ENCODE measurements around the gene TMEM238L. TPM values are rescaled to one million over a fixed set of nuclear protein-coding genes. Genes with fewer than 3 reads are reported as not detected.
A peak's percentile ranks its signal among the peaks of the same experiment; 100 is the strongest.
"Not testable (repeated sequence)": the region's sequence is repeated elsewhere in the genome, so short reads cannot be mapped to it uniquely, and the experiment has no call there.

The TMEM238L gene
- 1 to 10 TPM in 1 of 8 experiments, under 1 TPM in 2, not detected in 5; 0.19 to 1.1 (median 0.59) TPM for total RNA-seq

- Histone ChIP-seq H3K4me1 (replicated peaks in 1 of 2) (no peaks in the 10 kb centered on the region), H3K4me3 (no peak within 1 kb of the TSS), H3K27ac (no peak within 1 kb of the TSS)
- in situ Hi-C loops (cut with MboI; ENCODE audit: low pct_unique_long_range_greater_than_20kb in 2 of 9, low sequenced_read_pairs in 9 of 9, unreplicated experiment in 9 of 9) = no loop called here
- WGBS, 10 experiments = 22 to 100% (median 67%) methylated on average over 1 to 7 of the region's 16 CpGs; no CpG with 5 or more reads in 3 of the 10 experiments
- peak in 3 of 8 experiments; percentile 51 to 73 (median 60) for ATAC-seq (replicated peaks in 6 of 8)
These were observed at the start of gene TMEM238L for GRCh38 chr17:10803830-10804475. TSS of gene TMEM238L (minus strand) at chr17:10804099. CDS start at chr17:10803963, 136 bp downstream.

DNA sequence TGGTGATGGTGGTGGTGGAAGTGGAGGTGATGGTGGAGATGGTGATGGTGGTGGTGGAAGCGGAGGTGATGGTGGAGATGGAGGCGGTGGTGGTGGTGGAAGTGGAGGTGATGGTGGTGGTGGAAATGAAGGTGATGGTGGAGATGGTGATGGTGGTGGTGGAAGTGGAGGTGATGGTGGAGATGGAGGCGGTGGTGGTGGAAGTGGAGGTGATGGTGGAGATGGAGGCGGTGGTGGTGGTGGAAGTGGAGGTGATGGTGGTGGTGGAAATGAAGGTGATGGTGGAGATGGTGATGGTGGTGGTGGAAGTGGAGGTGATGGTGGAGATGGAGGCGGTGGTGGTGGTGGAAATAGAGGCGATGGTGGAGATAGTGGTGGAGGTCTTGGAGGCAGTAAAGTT lies 42.7 kb upstream of the TMEM238L start:
- WGBS, 10 experiments = 39 to 93% (median 69%) methylated on average over 2 to 5 of the region's 6 CpGs; no CpG with 5 or more reads in 4 of the 10 experiments
- not testable (repeated sequence) for ATAC-seq (replicated peaks in 6 of 8); H3K4me3 ChIP-seq; H3K27ac ChIP-seq; H3K4me1 ChIP-seq (replicated peaks in 1 of 2)
- in situ Hi-C loops (cut with MboI; ENCODE audit: low pct_unique_long_range_greater_than_20kb in 2 of 9, low sequenced_read_pairs in 9 of 9, unreplicated experiment in 9 of 9) = loop anchor here in 5 of 9 experiments (10.0 to 25.0 kb wide), 3 partner anchors 102 to 112 kb away; partner anchors contain the start of gene TMEM220 (in 4 of the 5)

DNA sequence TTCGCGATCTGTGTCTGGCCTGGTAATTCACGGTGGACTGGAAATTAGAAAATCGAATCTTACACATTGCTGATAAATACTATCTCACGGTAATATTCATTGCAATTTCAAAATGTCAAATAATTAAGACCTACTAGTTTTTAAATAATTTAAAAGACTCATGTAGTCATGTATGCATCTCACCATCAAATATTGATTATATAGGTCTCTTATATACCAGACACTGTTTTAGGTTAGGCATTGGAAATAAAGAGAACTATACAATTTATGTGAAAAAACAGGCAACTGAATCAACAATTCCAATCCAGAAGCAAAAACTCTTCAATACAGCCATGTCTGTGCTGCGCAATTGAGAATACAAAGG lies 41.5 kb upstream of the TMEM238L start:
- Histone ChIP-seq H3K4me3 (peak overlapping the region in 2 of 5 donors; percentile 39 to 48), H3K27ac (no peak overlapping the region), H3K4me1 (replicated peaks in 1 of 2) (peaks cover 0 to 8% of the 10 kb centered on the region in 2 donors)
- ATAC-seq (replicated peaks in 6 of 8) = no peak
- in situ Hi-C loops (cut with MboI; ENCODE audit: low pct_unique_long_range_greater_than_20kb in 2 of 9, low sequenced_read_pairs in 9 of 9, unreplicated experiment in 9 of 9) = loop anchor here in 5 of 9 experiments (10.0 to 25.0 kb wide), 3 partner anchors 101 to 111 kb away; partner anchors contain the start of gene TMEM220 (in 4 of the 5)
- 0 to 25% (median 10%) methylated on average over 1 to 6 of the region's 6 CpGs; no CpG with 5 or more reads in 2 of the 10 experiments for WGBS, 10 experiments

DNA sequence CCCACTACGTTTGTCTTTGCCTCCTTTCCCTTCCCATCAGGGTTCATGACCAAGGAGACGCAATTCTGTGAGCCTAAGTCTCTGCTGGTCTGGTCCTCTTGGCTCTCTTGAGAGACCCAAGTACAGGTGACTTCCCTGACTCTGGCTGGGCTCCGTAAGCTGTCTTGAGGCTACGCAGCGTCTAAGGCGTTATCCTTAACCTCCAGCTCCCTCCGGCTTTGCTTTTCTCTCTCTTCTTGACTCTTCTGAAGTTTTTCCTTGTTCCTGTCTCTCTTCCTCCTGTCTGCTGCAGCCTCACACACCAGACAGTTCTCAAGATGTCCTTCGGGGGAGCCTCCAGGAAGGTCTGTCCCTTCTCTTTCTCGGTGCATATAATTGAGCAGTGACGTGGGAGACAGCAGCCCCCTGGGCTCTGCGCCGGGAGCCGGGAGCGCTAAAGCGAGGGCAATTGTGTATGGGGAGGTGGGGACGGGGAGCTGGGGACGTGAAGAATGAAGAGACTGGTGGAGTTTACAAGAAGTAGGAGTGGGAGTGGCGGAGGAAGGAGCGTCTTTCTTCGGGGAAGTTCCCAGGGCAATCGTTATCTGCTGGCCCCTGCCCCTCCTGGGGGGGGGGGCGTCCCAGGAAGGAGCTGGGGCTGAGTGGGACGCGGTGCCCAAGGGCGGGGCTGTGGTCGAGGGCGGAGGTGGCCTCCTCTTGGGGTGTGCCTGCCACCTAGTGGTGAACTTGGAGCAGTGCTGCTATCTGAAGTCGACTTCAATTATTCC lies 40.9 kb upstream of the TMEM238L start:
- Histone ChIP-seq H3K4me3 (peak overlapping the region; percentile 29 to 48 (median 39)), H3K4me1 (replicated peaks in 1 of 2) (peaks cover 0 to 8% of the 10 kb centered on the region in 2 donors), H3K27ac (no peak overlapping the region)
- in situ Hi-C loops (cut with MboI; ENCODE audit: low pct_unique_long_range_greater_than_20kb in 2 of 9, low sequenced_read_pairs in 9 of 9, unreplicated experiment in 9 of 9) = loop anchor here in 6 of 9 experiments (5.0 to 25.0 kb wide), 4 partner anchors 93 to 110 kb away; partner anchors contain the start of gene TMEM220 (in 4 of the 6)
- 0 to 31% (median 4%) methylated on average over 2 to 14 of the region's 28 CpGs; no CpG with 5 or more reads in 4 of the 10 experiments for WGBS, 10 experiments
- peak; percentile 79 to 97 (median 95) for ATAC-seq (replicated peaks in 6 of 8)

DNA sequence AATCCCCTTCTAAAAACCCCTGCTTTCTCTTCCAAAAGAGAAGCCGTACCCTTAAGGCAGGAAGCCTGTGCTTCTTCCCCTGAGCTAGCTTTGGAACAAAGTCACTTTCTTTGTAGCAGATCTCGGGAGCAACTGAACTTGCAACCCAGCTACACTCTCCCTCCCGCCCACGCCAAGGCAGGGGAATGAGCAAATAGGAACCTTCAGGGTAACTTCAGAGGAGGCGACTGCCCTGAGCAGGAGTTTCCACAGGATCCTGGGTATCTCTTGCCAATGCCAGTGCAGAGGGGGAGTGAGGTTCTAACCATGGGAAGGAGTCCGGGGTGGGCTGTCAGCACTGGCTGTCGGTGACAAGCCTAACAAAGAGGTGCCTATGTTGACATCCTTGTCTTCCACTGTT lies 39.9 kb upstream of the TMEM238L start:
- 0 to 100% (median 70%) methylated on average over 1 to 4 of the region's 7 CpGs; no CpG with 5 or more reads in 3 of the 10 experiments for WGBS, 10 experiments
- Histone ChIP-seq H3K4me3 (no peak overlapping the region), H3K27ac (no peak overlapping the region), H3K4me1 (replicated peaks in 1 of 2) (peaks cover 0 to 8% of the 10 kb centered on the region in 2 donors)
- peak in 1 of 8 experiments; percentile 27 for ATAC-seq (replicated peaks in 6 of 8)
- in situ Hi-C loops (cut with MboI; ENCODE audit: low pct_unique_long_range_greater_than_20kb in 2 of 9, low sequenced_read_pairs in 9 of 9, unreplicated experiment in 9 of 9) = loop anchor here in 6 of 9 experiments (5.0 to 25.0 kb wide), 4 partner anchors 92 to 109 kb away; partner anchors contain the start of gene TMEM220 (in 4 of the 6)

DNA sequence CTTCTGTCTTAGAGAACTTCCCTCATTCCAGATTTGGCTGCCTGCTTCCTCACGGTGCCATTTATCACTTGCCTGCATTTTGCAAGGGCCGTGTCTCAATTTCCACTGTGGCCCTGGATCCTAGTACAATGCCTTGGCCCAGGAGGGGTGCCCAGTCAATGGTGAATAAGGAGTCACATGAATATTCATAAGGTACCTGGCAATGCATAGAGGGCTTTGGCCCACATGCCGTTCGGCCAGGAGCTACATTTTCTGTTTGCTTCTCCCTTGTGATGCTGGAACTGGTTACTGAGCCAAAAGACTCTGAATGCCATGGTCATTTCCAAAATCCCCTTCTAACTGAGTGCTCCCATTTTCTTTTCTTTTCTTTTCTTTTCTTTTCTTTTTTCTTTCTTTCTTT lies 38.8 kb upstream of the TMEM238L start:
- no peak for ATAC-seq (replicated peaks in 6 of 8)
- in situ Hi-C loops (cut with MboI; ENCODE audit: low pct_unique_long_range_greater_than_20kb in 2 of 9, low sequenced_read_pairs in 9 of 9, unreplicated experiment in 9 of 9) = loop anchor here in 6 of 9 experiments (5.0 to 25.0 kb wide), 4 partner anchors 90 to 108 kb away; partner anchors contain the start of gene TMEM220 (in 4 of the 6)
- Histone ChIP-seq H3K4me1 (replicated peaks in 1 of 2) (peaks cover 0 to 11% of the 10 kb centered on the region in 2 donors), H3K27ac (no peak overlapping the region), H3K4me3 (no peak overlapping the region)
- 6 to 67% (median 45%) methylated on average over 1 to 4 of the region's 4 CpGs; no CpG with 5 or more reads in 3 of the 10 experiments for WGBS, 10 experiments

GRCh38 chr17:10838682-10839081 lies 34.8 kb upstream of the TMEM238L start:
- WGBS, 10 experiments = 0 to 100% (median 63%) methylated on average over 1 to 5 of the region's 5 CpGs; no CpG with 5 or more reads in 5 of the 10 experiments
- Histone ChIP-seq H3K4me3 (no peak overlapping the region), H3K27ac (no peak overlapping the region), H3K4me1 (replicated peaks in 1 of 2) (peaks cover 0 to 7% of the 10 kb centered on the region in 2 donors)
- in situ Hi-C loops (cut with MboI; ENCODE audit: low pct_unique_long_range_greater_than_20kb in 2 of 9, low sequenced_read_pairs in 9 of 9, unreplicated experiment in 9 of 9) = loop anchor here in 2 of 9 experiments (25.0 kb wide), 1 partner anchor 101 kb away; the partner anchor contains the start of gene TMEM220 (in 2 of the 2)
- ATAC-seq (replicated peaks in 6 of 8) = peak in 1 of 8 experiments; percentile 12

- H3K4me3 ChIP-seq = peak within 1 kb of the TSS in 1 of 5 donors; percentile 9
- no peak within 1 kb of the TSS for H3K27ac ChIP-seq
- H3K4me1 ChIP-seq (replicated peaks in 1 of 2) = peaks cover 0 to 4% of the 10 kb centered on the region in 2 donors
- in situ Hi-C loops (cut with MboI; ENCODE audit: low pct_unique_long_range_greater_than_20kb in 2 of 9, low sequenced_read_pairs in 9 of 9, unreplicated experiment in 9 of 9) = loop anchor here in 2 of 9 experiments (25.0 kb wide), 1 partner anchor 101 kb away; the partner anchor contains the start of gene TMEM220 (in 2 of the 2)
- WGBS, 10 experiments = 0 to 74% (median 52%) methylated on average over 1 to 5 of the region's 8 CpGs; no CpG with 5 or more reads in 5 of the 10 experiments
- peak in 4 of 8 experiments; percentile 27 to 93 (median 72) for ATAC-seq (replicated peaks in 6 of 8)
These were observed 34.0 kb upstream of the TMEM238L start, which contains the start of gene PIRT for GRCh38 chr17:10837921-10838320. TSS of gene PIRT (minus strand) at chr17:10838087. CDS start at chr17:10825645, 12,442 bp downstream.

GRCh38 chr17:10836966-10837590 lies 33.2 kb upstream of the TMEM238L start:
- Histone ChIP-seq H3K4me3 (no peak overlapping the region), H3K4me1 (replicated peaks in 1 of 2) (peaks cover 0 to 4% of the 10 kb centered on the region in 2 donors), H3K27ac (no peak overlapping the region)
- no peak for ATAC-seq (replicated peaks in 6 of 8)
- 31 to 100% (median 90%) methylated on average over 1 to 6 of the region's 15 CpGs; no CpG with 5 or more reads in 3 of the 10 experiments for WGBS, 10 experiments
- in situ Hi-C loops (cut with MboI; ENCODE audit: low pct_unique_long_range_greater_than_20kb in 2 of 9, low sequenced_read_pairs in 9 of 9, unreplicated experiment in 9 of 9) = loop anchor here in 2 of 9 experiments (25.0 kb wide), 1 partner anchor 100 kb away; the partner anchor contains the start of gene TMEM220 (in 2 of the 2)

DNA sequence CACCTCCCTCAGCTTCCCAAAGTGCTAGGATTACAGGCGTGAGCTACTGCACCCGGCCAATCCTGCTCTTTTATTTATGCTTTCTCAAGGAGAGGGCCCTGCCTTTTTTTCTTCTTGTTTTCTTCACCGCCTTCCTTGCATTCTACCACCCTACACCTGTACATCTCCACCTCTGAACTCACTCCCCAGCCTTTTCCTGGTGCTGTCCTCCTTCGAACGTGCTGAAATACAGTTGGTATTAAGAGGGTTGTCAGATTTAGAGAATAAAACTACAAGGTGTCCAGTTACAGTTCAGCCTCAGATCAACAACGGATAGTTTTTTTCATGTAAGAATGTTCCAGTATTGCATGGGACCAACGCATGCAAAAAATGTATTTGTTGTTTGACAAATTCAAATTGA lies 32.2 kb upstream of the TMEM238L start:
- Histone ChIP-seq H3K4me3 (no peak overlapping the region), H3K27ac (no peak overlapping the region), H3K4me1 (replicated peaks in 1 of 2) (peaks cover 0 to 4% of the 10 kb centered on the region in 2 donors)
- ATAC-seq (replicated peaks in 6 of 8) = no peak
- 23 to 91% (median 68%) methylated on average over 1 to 7 of the region's 7 CpGs; no CpG with 5 or more reads in 1 of the 10 experiments for WGBS, 10 experiments
- in situ Hi-C loops (cut with MboI; ENCODE audit: low pct_unique_long_range_greater_than_20kb in 2 of 9, low sequenced_read_pairs in 9 of 9, unreplicated experiment in 9 of 9) = loop anchor here in 2 of 9 experiments (25.0 kb wide), 1 partner anchor 99 kb away; the partner anchor contains the start of gene TMEM220 (in 2 of the 2)

DNA sequence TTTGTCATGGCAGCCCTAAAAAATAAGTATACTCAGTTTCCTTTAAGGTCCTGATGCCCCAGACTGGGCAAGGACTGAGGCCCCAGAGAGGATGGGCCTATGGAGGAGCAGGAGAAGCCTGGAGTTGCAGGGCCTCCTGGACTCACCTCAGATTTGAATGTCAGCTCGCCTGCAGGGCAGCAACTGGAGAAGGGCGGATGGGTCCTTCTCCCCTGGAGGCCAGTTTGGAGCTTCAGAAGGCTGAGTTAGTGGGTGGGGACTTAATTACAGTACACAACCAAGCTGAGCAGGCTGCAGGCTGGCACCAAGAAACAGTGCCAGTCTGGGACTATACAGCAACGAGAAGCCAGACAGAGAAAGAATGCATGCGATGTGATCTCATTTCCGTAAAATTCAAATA lies 27.8 kb upstream of the TMEM238L start:
- in situ Hi-C loops (cut with MboI; ENCODE audit: low pct_unique_long_range_greater_than_20kb in 2 of 9, low sequenced_read_pairs in 9 of 9, unreplicated experiment in 9 of 9) = loop anchor here in 2 of 9 experiments (25.0 kb wide), 1 partner anchor 94 kb away; the partner anchor contains the start of gene TMEM220 (in 2 of the 2)
- WGBS, 10 experiments = 0 to 96% (median 67%) methylated on average over 1 to 4 of the region's 5 CpGs; no CpG with 5 or more reads in 4 of the 10 experiments

More for the DNA sequence above, 27.8 kb upstream of the TMEM238L start:
- H3K4me1 ChIP-seq (replicated peaks in 1 of 2) = no peaks in the 10 kb centered on the region
- H3K4me3 ChIP-seq = no peak overlapping the region
- no peak overlapping the region for H3K27ac ChIP-seq
- peak in 3 of 8 experiments; percentile 51 to 76 (median 75) for ATAC-seq (replicated peaks in 6 of 8)
